B cell (primary cell): ENCODE measurements around the gene PARVG. TPM values are rescaled to one million over a fixed set of nuclear protein-coding genes. Genes with fewer than 3 reads are reported as not detected.
A peak's percentile ranks its signal among the peaks of the same experiment; 100 is the strongest.

Experiments
- ATAC-seq: fragments of 200-7000 bp; cut with Tn5 transposase; one replicate; pipeline ENCODE4 v1.10.0; 2021; ENCODE audit warnings: low read depth, mild to moderate bottlenecking, moderate number of reproducible peaks, moderate library complexity
- CTCF ChIA-PET: fragments of 350-600 bp; sonication (Branson Sonifier 250); formaldehyde crosslinking; loops from one replicate; lab custom pipeline; 2021; ENCODE audit warnings: antibody characterized with exemption, inconsistent platforms; lab: Charles Lee
- POLR2A ChIA-PET: fragments of 350-600 bp; sonication (Branson Sonifier 250); formaldehyde crosslinking; loops from one replicate; lab custom pipeline; 2021; ENCODE audit warnings: antibody characterized with exemption; lab: Charles Lee
- DNase-seq: peaks from one replicate; pipeline ENCODE4 v3.0.0; 2013
- H2AFZ ChIP-seq: 2 replicates; pipeline ENCODE4 v1.6.1; 2012; ENCODE audit warnings: mild to moderate bottlenecking, low read depth, low read length; ENCODE audit not compliant: insufficient read depth, poor library complexity, severe bottlenecking
- H3K27ac ChIP-seq, 2 donors: 1 replicate in 1 of 2; 2 replicates in 1 of 2; pipeline ENCODE4 v1.5.1; 2012 to 2013; ENCODE audit warnings: low read length in 2 of 2, mild to moderate bottlenecking in 2 of 2, moderate library complexity in 1 of 2
- H3K27me3 ChIP-seq, 4 experiments: fragments of 200-600 bp in 1 of 4; sonication (generic) in 1 of 4; replicated peaks in 1 of 4; 1 replicate in 2 of 4; 2 replicates in 2 of 4; pipeline versions ENCODE4 v1.6.1 to v1.7.0; 2013 to 2016; ENCODE audit warnings: low read length in 3 of 4, mild to moderate bottlenecking in 2 of 4, mixed read lengths in 1 of 4, moderate library complexity in 1 of 4; ENCODE audit not compliant: insufficient read depth in 4 of 4, control insufficient read depth in 3 of 4; ENCODE audit errors: control extremely low read depth in 1 of 4
- H3K36me3 ChIP-seq, 2 experiments: replicated peaks in 1 of 2; 1 replicate in 1 of 2; 2 replicates in 1 of 2; pipeline versions ENCODE4 v1.6.1 to v1.7.1; 2013; ENCODE audit warnings: low read length in 1 of 2; ENCODE audit not compliant: insufficient read depth in 2 of 2, control insufficient read depth in 1 of 2; ENCODE audit errors: control extremely low read depth in 1 of 2, extremely low read depth in 1 of 2
- H3K4me1 ChIP-seq, 2 donors: fragments of 200-600 bp in 1 of 2; sonication (generic) in 1 of 2; 1 replicate in 1 of 2; 2 replicates in 1 of 2; pipeline versions ENCODE4 v1.5.1 to v1.6.1; 2013 to 2017; ENCODE audit warnings: low read length in 2 of 2; ENCODE audit not compliant: control insufficient read depth in 2 of 2, insufficient read depth in 2 of 2
- H3K4me2 ChIP-seq: replicated peaks from 2 replicates; pipeline ENCODE3; 2012; ENCODE audit warnings: mild to moderate bottlenecking, low read depth, low read length; ENCODE audit not compliant: poor library complexity, severe bottlenecking
- H3K4me3 ChIP-seq, 5 experiments: fragments of 200-600 bp in 1 of 5; sonication (generic) in 1 of 5; 1 replicate in 3 of 5; 2 replicates in 2 of 5; pipeline versions ENCODE4 v1.5.1 to v1.7.0; 2011 to 2016; ENCODE audit warnings: low read length in 4 of 5, mild to moderate bottlenecking in 4 of 5, low read depth in 2 of 5, control low read depth in 1 of 5, moderate library complexity in 1 of 5; ENCODE audit not compliant: insufficient read depth in 1 of 5; ENCODE audit errors: control extremely low read depth in 1 of 5, extremely low read depth in 1 of 5
- H3K79me2 ChIP-seq: fragments of 200-600 bp; sonication (generic); one replicate; pipeline ENCODE4 v1.6.0; 2016; ENCODE audit warnings: low read length; ENCODE audit not compliant: control insufficient read depth, insufficient read depth
- H3K9ac ChIP-seq: fragments of 200-600 bp; sonication (generic); 2 replicates; pipeline ENCODE4 v1.6.1; 2017; ENCODE audit warnings: mild to moderate bottlenecking, low read length, moderate library complexity
- H3K9me3 ChIP-seq, 3 donors: one replicate each; pipeline versions ENCODE4 v1.6.1 to v1.7.1; 2013; ENCODE audit warnings: low read length in 2 of 3; ENCODE audit not compliant: control insufficient read depth in 2 of 3, insufficient read depth in 1 of 3; ENCODE audit errors: control extremely low read depth in 1 of 3
- H4K20me1 ChIP-seq: 2 replicates; pipeline ENCODE4 v1.6.0; 2012; ENCODE audit warnings: mild to moderate bottlenecking, low read length; ENCODE audit not compliant: insufficient read depth, control insufficient read depth, poor library complexity, severe bottlenecking
- H3K27ac Mint-ChIP-seq: one replicate; pipeline ENCODE4 v1.8.0; 2021; ENCODE audit warnings: mixed read lengths
- H3K27me3 Mint-ChIP-seq: one replicate; pipeline ENCODE4 v1.8.0; 2021; ENCODE audit warnings: mixed read lengths
- H3K4me1 Mint-ChIP-seq: one replicate; pipeline ENCODE4 v1.8.0; 2021; ENCODE audit warnings: mixed read lengths
- H3K4me3 Mint-ChIP-seq: one replicate; pipeline ENCODE4 v1.8.0; 2021; ENCODE audit warnings: mixed read lengths
- H3K9me3 Mint-ChIP-seq: one replicate; pipeline ENCODE4 v1.8.0; 2022; ENCODE audit warnings: mixed read lengths; ENCODE audit not compliant: insufficient read depth
- EZH2 ChIP-seq: IDR thresholded peaks from 2 replicates; pipeline ENCODE4 v1.6.1; 2012; ENCODE audit warnings: borderline replicate concordance, low read depth, mild to moderate bottlenecking, moderate library complexity, low read length; ENCODE audit not compliant: insufficient read depth, poor library complexity, severe bottlenecking
- WGBS: methylation state at CpG from one replicate; pipeline ENCODE4 v1.1.5; 2013; ENCODE audit warnings: missing lambda C conversion rate; ENCODE audit not compliant: insufficient coverage; 5-methylcytosine and 5-hydroxymethylcytosine counted together
- intact Hi-C: fragments of 100-400 bp; cut with micrococcal nuclease; formaldehyde crosslinking; loops from one replicate; pipeline ENCODE4 v1.10.0; 2022
- polyA plus RNA-seq: library from polyadenylated mRNA; depleted of rRNA; stranded (reverse); fragments of >200 nt; gene quantifications from 2 replicates; pipeline ENCODE4 v1.2.3, GENCODE V29; 2012
- total RNA-seq, 2 donors: library from RNA; stranded (reverse); fragments of 120-200 nt in 1 of 2; gene quantifications; 1 replicate in 1 of 2; 2 replicates in 1 of 2; pipeline versions ENCODE4 v1.2.3 to v1.2.4, GENCODE V29; 2013 to 2022
- TF ChIP-seq, protein P1 (sequence below): fragments of 200-600 bp; IDR thresholded peaks from one replicate; pipeline ENCODE4 v1.8.0; 2022; ENCODE audit warnings: antibody characterized with exemption, mild to moderate bottlenecking

PARVG gene
- total and polyA plus RNA-seq, 2 donors (not counting 1 experiment from before 2014, with no cell fraction given): 247 to 698 TPM

DNA sequence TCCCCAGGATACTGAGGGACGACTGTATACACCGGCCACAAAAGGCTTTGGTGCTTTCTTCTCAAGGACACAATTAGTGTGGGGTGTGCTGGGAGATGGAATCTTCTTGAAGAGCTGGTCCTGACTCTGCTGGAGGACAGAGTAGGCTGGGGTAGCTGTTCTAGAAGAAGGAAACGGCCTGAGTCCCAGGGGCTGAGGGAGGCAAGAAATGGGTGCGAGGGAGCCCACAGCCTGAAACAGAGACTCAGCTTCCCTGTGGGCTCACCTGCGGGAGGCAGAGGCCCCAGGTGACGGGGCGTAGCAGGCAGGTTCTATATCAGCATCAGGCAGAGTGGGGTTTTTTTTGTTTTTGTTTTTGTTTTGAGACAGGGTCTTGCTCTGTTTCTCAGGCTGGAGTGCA lies 36.6 kb downstream of the PARVG start:
- no peaks in the 10 kb centered on the region for H3K9me3 Mint-ChIP-seq
- POLR2A ChIA-PET: no interaction called here
- 94% methylated on average over 7 of the region's 7 CpGs for WGBS
- DNase-seq: no peak
- H3K4me3 ChIP-seq: no peak overlapping the region
- no peaks in the 10 kb centered on the region for H4K20me1 ChIP-seq
- H3K4me1 Mint-ChIP-seq: no peaks in the 10 kb centered on the region
- no peak overlapping the region for H3K9ac ChIP-seq
- ATAC-seq: no peak
- intact Hi-C loops: no loop called here
- no peaks in the 10 kb centered on the region for H3K4me1 ChIP-seq
- no peaks in the 10 kb centered on the region for H3K79me2 ChIP-seq
- TF ChIP-seq, protein P1, sequence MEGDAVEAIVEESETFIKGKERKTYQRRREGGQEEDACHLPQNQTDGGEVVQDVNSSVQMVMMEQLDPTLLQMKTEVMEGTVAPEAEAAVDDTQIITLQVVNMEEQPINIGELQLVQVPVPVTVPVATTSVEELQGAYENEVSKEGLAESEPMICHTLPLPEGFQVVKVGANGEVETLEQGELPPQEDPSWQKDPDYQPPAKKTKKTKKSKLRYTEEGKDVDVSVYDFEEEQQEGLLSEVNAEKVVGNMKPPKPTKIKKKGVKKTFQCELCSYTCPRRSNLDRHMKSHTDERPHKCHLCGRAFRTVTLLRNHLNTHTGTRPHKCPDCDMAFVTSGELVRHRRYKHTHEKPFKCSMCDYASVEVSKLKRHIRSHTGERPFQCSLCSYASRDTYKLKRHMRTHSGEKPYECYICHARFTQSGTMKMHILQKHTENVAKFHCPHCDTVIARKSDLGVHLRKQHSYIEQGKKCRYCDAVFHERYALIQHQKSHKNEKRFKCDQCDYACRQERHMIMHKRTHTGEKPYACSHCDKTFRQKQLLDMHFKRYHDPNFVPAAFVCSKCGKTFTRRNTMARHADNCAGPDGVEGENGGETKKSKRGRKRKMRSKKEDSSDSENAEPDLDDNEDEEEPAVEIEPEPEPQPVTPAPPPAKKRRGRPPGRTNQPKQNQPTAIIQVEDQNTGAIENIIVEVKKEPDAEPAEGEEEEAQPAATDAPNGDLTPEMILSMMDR: no peak
- no peak for TF ChIP-seq EZH2
- no peak overlapping the region for H3K4me3 Mint-ChIP-seq
- H2AFZ ChIP-seq: no peak overlapping the region
- no peaks in the 10 kb centered on the region for H3K36me3 ChIP-seq
- no peaks in the 10 kb centered on the region for H3K27me3 Mint-ChIP-seq
- H3K4me2 ChIP-seq: no peak overlapping the region
- CTCF ChIA-PET: no interaction called here
- no peak overlapping the region for H3K27ac ChIP-seq
- H3K9me3 ChIP-seq: peaks cover 0 to 16% (median 8%) of the 10 kb centered on the region in 3 donors
- no peaks in the 10 kb centered on the region for H3K27me3 ChIP-seq
- H3K27ac Mint-ChIP-seq: no peak overlapping the region

DNA sequence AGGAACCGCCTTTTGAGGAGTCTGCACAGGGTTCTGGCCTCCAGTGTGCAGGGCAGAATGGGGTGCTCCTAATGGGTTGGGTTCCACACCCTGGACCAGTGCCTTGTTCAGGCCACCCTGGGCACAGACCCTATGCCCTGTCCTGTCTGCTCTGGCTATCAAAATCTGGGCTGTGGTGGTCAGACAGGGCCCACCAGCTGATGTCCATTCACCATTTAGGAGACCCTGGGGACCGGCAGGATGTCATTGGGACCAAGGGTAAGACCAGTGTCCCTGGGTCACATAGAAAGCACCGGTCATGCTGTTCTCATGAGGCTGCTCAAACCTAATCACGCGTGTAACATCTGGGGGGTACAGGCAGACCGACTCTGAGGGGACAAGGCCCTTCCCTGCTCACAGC lies 37.3 kb downstream of the PARVG start:
- H3K36me3 ChIP-seq: no peaks in the 10 kb centered on the region
- H3K27ac Mint-ChIP-seq: no peak overlapping the region

More for the DNA sequence above, 37.3 kb downstream of the PARVG start:
- no peak overlapping the region for H2AFZ ChIP-seq
- CTCF ChIA-PET: no interaction called here
- Mint-ChIP-seq H3K27me3 (no peaks in the 10 kb centered on the region), H3K9me3 (no peaks in the 10 kb centered on the region), H3K4me3 (no peak overlapping the region), H3K4me1 (no peaks in the 10 kb centered on the region)
- no peak for TF ChIP-seq EZH2
- TF ChIP-seq, protein P1: no peak
- no peaks in the 10 kb centered on the region for H3K27me3 ChIP-seq
- DNase-seq (peak; percentile 2), ATAC-seq (no peak)
- H3K27ac ChIP-seq: no peak overlapping the region
- POLR2A ChIA-PET: no interaction called here
- WGBS: 83% methylated on average over 6 of the region's 6 CpGs
- no peaks in the 10 kb centered on the region for H3K79me2 ChIP-seq
- H3K4me2 ChIP-seq: no peak overlapping the region
- no peak overlapping the region for H3K4me3 ChIP-seq
- intact Hi-C loops: no loop called here
- H3K9me3 ChIP-seq: peaks cover 0 to 16% (median 8%) of the 10 kb centered on the region in 3 donors
- H3K4me1 ChIP-seq: no peaks in the 10 kb centered on the region
- no peak overlapping the region for H3K9ac ChIP-seq
- no peaks in the 10 kb centered on the region for H4K20me1 ChIP-seq
